Neural crest cell (in vitro differentiated cells): ENCODE data around the gene RFX2. TPM values are rescaled to one million over a fixed set of nuclear protein-coding genes. Genes with fewer than 3 reads are reported as not detected.

ENCODE experiments used
- DNase-seq: peaks from one replicate; pipeline ENCODE4 v3.0.0; 2021; ENCODE audit warnings: low read depth, mixed read lengths, low spot score
- H3K27ac Mint-ChIP-seq: one replicate; pipeline ENCODE4 v1.8.0; 2021; ENCODE audit warnings: mild to moderate bottlenecking, mixed read lengths; ENCODE audit not compliant: unreplicated experiment
- H3K27me3 Mint-ChIP-seq: 2 replicates; pipeline ENCODE4 v1.8.0; 2021; ENCODE audit warnings: low read depth, mild to moderate bottlenecking, mixed read lengths
- H3K36me3 Mint-ChIP-seq: 2 replicates; pipeline ENCODE4 v1.8.0; 2021; ENCODE audit warnings: low read depth, mild to moderate bottlenecking, mixed read lengths
- H3K4me1 Mint-ChIP-seq: 2 replicates; pipeline ENCODE4 v1.8.0; 2021; ENCODE audit warnings: mixed read lengths
- H3K4me3 Mint-ChIP-seq: one replicate; pipeline ENCODE4 v1.8.0; 2021; ENCODE audit warnings: mild to moderate bottlenecking, mixed read lengths
- H3K9me3 Mint-ChIP-seq: 2 replicates; pipeline ENCODE4 v1.8.0; 2021; ENCODE audit warnings: mixed read lengths
- CTCF ChIP-seq: fragments of 200-600 bp; sonication (generic); conservative IDR thresholded peaks from 2 replicates; pipeline ENCODE4 v1.5.0; 2021; ENCODE audit warnings: antibody characterized with exemption, mild to moderate bottlenecking
- total RNA-seq: library from RNA; stranded (reverse); gene quantifications from 2 replicates; pipeline ENCODE4 v1.2.1, GENCODE V29; 2021

RFX2 gene
- total RNA-seq, 1 donor from 2014 or later, result 17.2 TPM

- no peaks in the 10 kb centered on the region for H3K9me3 Mint-ChIP-seq
- H3K4me3 Mint-ChIP-seq, result peak overlapping the region; percentile 58
- H3K36me3 Mint-ChIP-seq, result peaks cover 6% of the 10 kb centered on the region
- no peak overlapping the region for H3K27ac Mint-ChIP-seq
- no peak for TF ChIP-seq CTCF
- peaks cover 26% of the 10 kb centered on the region for H3K4me1 Mint-ChIP-seq
- H3K27me3 Mint-ChIP-seq, result peaks cover 14% of the 10 kb centered on the region
- DNase-seq, result no peak
These were observed 4.9 kb downstream of the RFX2 start for GRCh38 chr19:6105444-6105843.

DNA sequence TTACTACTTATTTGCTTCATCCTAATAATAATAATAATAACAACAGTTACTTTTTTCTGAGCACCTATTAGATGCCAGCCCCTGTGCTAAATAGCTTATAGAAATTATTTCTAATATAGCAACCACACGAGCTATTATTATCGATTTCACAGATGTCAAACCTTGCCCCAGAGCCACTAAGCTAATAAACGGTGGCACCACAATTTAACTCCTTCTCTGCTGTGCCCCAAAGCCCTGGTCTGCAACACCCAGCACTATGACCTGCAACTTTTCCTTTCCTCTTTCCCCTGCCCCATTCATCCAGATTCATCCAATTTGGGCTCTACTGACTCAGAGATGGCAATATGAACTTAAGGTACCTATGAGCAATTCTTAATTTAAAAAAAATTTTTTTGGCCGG lies 6.4 kb downstream of the RFX2 start:
- Mint-ChIP-seq H3K27ac (no peak overlapping the region), H3K4me1 (peaks cover 33% of the 10 kb centered on the region), H3K27me3 (peaks cover 6% of the 10 kb centered on the region), H3K4me3 (no peak overlapping the region), H3K9me3 (no peaks in the 10 kb centered on the region), H3K36me3 (peaks cover 6% of the 10 kb centered on the region)
- no peak for TF ChIP-seq CTCF
- no peak for DNase-seq

GRCh38 chr19:6103217-6103644 lies 7.1 kb downstream of the RFX2 start:
- DNase-seq, result no peak
- no peak overlapping the region for H3K4me3 Mint-ChIP-seq
- peaks cover 33% of the 10 kb centered on the region for H3K4me1 Mint-ChIP-seq
- no peak overlapping the region for H3K27ac Mint-ChIP-seq
- peaks cover 6% of the 10 kb centered on the region for H3K36me3 Mint-ChIP-seq
- no peak for TF ChIP-seq CTCF
- H3K9me3 Mint-ChIP-seq, result no peaks in the 10 kb centered on the region
- no peaks in the 10 kb centered on the region for H3K27me3 Mint-ChIP-seq

DNA sequence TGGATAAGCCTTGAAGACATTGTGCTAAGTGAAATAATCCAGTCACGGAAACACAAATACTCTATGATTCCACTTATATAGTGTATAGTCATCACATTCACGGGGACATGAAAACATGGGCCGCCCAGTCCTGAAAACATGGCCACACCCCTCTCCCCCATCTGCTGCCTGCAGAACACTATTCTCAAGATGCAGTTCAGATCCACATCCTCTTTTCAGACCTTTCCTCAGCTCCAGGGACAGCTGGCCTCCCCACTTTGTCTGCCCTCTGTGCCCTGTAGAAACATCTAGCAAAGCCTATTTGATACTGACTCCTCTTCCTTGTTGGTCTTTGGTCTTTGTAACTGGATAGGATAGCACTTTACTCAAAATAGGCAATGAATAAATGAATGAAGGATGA lies 8.3 kb downstream of the RFX2 start:
- H3K9me3 Mint-ChIP-seq, result no peaks in the 10 kb centered on the region
- H3K27ac Mint-ChIP-seq, result no peak overlapping the region
- no peak overlapping the region for H3K4me3 Mint-ChIP-seq
- H3K36me3 Mint-ChIP-seq, result peaks cover 6% of the 10 kb centered on the region
- H3K27me3 Mint-ChIP-seq, result no peaks in the 10 kb centered on the region
- H3K4me1 Mint-ChIP-seq, result peaks cover 30% of the 10 kb centered on the region
- DNase-seq, result no peak
- TF ChIP-seq CTCF, result no peak

- no peak for DNase-seq
- Mint-ChIP-seq H3K4me3 (no peak overlapping the region), H3K36me3 (peaks cover 6% of the 10 kb centered on the region), H3K4me1 (peaks cover 30% of the 10 kb centered on the region), H3K27ac (no peak overlapping the region), H3K27me3 (no peaks in the 10 kb centered on the region), H3K9me3 (no peaks in the 10 kb centered on the region)
- no peak for TF ChIP-seq CTCF
These were observed 8.9 kb downstream of the RFX2 start for GRCh38 chr19:6101291-6101825.
